ENCODE results near the gene GEMIN2.
"Not testable (repeated sequence)": the region's sequence is repeated elsewhere in the genome, so short reads cannot be mapped to it uniquely, and the experiment has no call there.

The GEMIN2 gene

GRCh38 chr14:39180553-39180952, 66.4 kb downstream of the GEMIN2 start:
- peaks cover 99% of the 10 kb centered on the region for H3K36me3 ChIP-seq (ENCODE audit: control insufficient read depth, insufficient read depth, low read length)
- H3K4me3 ChIP-seq (ENCODE audit: low read depth, low read length), result no peak overlapping the region
- peaks cover 6% of the 10 kb centered on the region; the same call in 1 of the 2 replicates for H3K4me1 ChIP-seq (ENCODE audit: control insufficient read depth, insufficient read depth, low read length)
- H3K27ac ChIP-seq (ENCODE audit: low read depth, low read length), result peak overlapping the region; percentile 5
- H3K27me3 ChIP-seq (ENCODE audit: control insufficient read depth, insufficient read depth, low read length), result no peaks in the 10 kb centered on the region
- no peaks in the 10 kb centered on the region for H3K9me3 ChIP-seq (ENCODE audit: control insufficient read depth, insufficient read depth, low read length)
- H3K9ac ChIP-seq (ENCODE audit: low read depth, low read length), result no peak overlapping the region

GRCh38 chr14:39181026-39181692, 67.0 kb downstream of the GEMIN2 start:
- Histone ChIP-seq H3K36me3 (ENCODE audit: control insufficient read depth, insufficient read depth, low read length) (peaks cover 95% of the 10 kb centered on the region), H3K9ac (ENCODE audit: low read depth, low read length) (no peak overlapping the region), H3K9me3 (ENCODE audit: control insufficient read depth, insufficient read depth, low read length) (no peaks in the 10 kb centered on the region), H3K27me3 (ENCODE audit: control insufficient read depth, insufficient read depth, low read length) (no peaks in the 10 kb centered on the region), H3K4me1 (ENCODE audit: control insufficient read depth, insufficient read depth, low read length) (peaks cover 6% of the 10 kb centered on the region; the same call in 1 of the 2 replicates), H3K27ac (ENCODE audit: low read depth, low read length) (peak overlapping the region; percentile 16), H3K4me3 (ENCODE audit: low read depth, low read length) (no peak overlapping the region)

- H3K9me3 ChIP-seq (ENCODE audit: control insufficient read depth, insufficient read depth, low read length), result no peaks in the 10 kb centered on the region
- no peak overlapping the region for H3K27ac ChIP-seq (ENCODE audit: low read depth, low read length)
- peaks cover 2% of the 10 kb centered on the region; the same call in 1 of the 2 replicates for H3K4me1 ChIP-seq (ENCODE audit: control insufficient read depth, insufficient read depth, low read length)
- H3K36me3 ChIP-seq (ENCODE audit: control insufficient read depth, insufficient read depth, low read length), result peaks cover 90% of the 10 kb centered on the region
- no peak overlapping the region for H3K9ac ChIP-seq (ENCODE audit: low read depth, low read length)
- H3K27me3 ChIP-seq (ENCODE audit: control insufficient read depth, insufficient read depth, low read length), result no peaks in the 10 kb centered on the region
- H3K4me3 ChIP-seq (ENCODE audit: low read depth, low read length), result no peak overlapping the region
Measured at GRCh38 chr14:39181693-39182047, 67.5 kb downstream of the GEMIN2 start.

- Histone ChIP-seq H3K9ac (ENCODE audit: low read depth, low read length) (no peak overlapping the region), H3K9me3 (ENCODE audit: control insufficient read depth, insufficient read depth, low read length) (no peaks in the 10 kb centered on the region), H3K36me3 (ENCODE audit: control insufficient read depth, insufficient read depth, low read length) (peaks cover 77% of the 10 kb centered on the region), H3K27ac (ENCODE audit: low read depth, low read length) (no peak overlapping the region), H3K4me1 (ENCODE audit: control insufficient read depth, insufficient read depth, low read length) (peaks cover 14% of the 10 kb centered on the region), H3K4me3 (ENCODE audit: low read depth, low read length) (no peak overlapping the region), H3K27me3 (ENCODE audit: control insufficient read depth, insufficient read depth, low read length) (no peaks in the 10 kb centered on the region)
Measured at GRCh38 chr14:39182770-39183684, 68.9 kb downstream of the GEMIN2 start.

GRCh38 chr14:39183685-39184003, 69.5 kb downstream of the GEMIN2 start:
- not testable (repeated sequence) for H3K9me3 ChIP-seq (ENCODE audit: control insufficient read depth, insufficient read depth, low read length); H3K27ac ChIP-seq (ENCODE audit: low read depth, low read length); H3K27me3 ChIP-seq (ENCODE audit: control insufficient read depth, insufficient read depth, low read length); H3K9ac ChIP-seq (ENCODE audit: low read depth, low read length); H3K4me3 ChIP-seq (ENCODE audit: low read depth, low read length)
- peaks cover 70% of the 10 kb centered on the region for H3K36me3 ChIP-seq (ENCODE audit: control insufficient read depth, insufficient read depth, low read length)
- H3K4me1 ChIP-seq (ENCODE audit: control insufficient read depth, insufficient read depth, low read length), result peaks cover 21% of the 10 kb centered on the region

- Histone ChIP-seq H3K4me1 (ENCODE audit: control insufficient read depth, insufficient read depth, low read length) (peaks cover 21% of the 10 kb centered on the region), H3K9me3 (ENCODE audit: control insufficient read depth, insufficient read depth, low read length) (no peaks in the 10 kb centered on the region), H3K36me3 (ENCODE audit: control insufficient read depth, insufficient read depth, low read length) (peaks cover 59% of the 10 kb centered on the region), H3K27ac (ENCODE audit: low read depth, low read length) (no peak overlapping the region), H3K9ac (ENCODE audit: low read depth, low read length) (no peak overlapping the region), H3K4me3 (ENCODE audit: low read depth, low read length) (no peak overlapping the region), H3K27me3 (ENCODE audit: control insufficient read depth, insufficient read depth, low read length) (no peaks in the 10 kb centered on the region)
Measured at GRCh38 chr14:39184628-39185255, 70.6 kb downstream of the GEMIN2 start.

- peak overlapping the region; percentile 7 for H3K27ac ChIP-seq (ENCODE audit: low read depth, low read length)
- H3K27me3 ChIP-seq (ENCODE audit: control insufficient read depth, insufficient read depth, low read length), result no peaks in the 10 kb centered on the region
- peaks cover 21% of the 10 kb centered on the region for H3K4me1 ChIP-seq (ENCODE audit: control insufficient read depth, insufficient read depth, low read length)
- H3K36me3 ChIP-seq (ENCODE audit: control insufficient read depth, insufficient read depth, low read length), result peaks cover 52% of the 10 kb centered on the region
- H3K9ac ChIP-seq (ENCODE audit: low read depth, low read length), result no peak overlapping the region
- no peaks in the 10 kb centered on the region for H3K9me3 ChIP-seq (ENCODE audit: control insufficient read depth, insufficient read depth, low read length)
- no peak overlapping the region for H3K4me3 ChIP-seq (ENCODE audit: low read depth, low read length)
Measured at GRCh38 chr14:39185256-39186049, 71.3 kb downstream of the GEMIN2 start.
